CD8-positive, alpha-beta memory T cell (primary cell): ENCODE data around the gene GMFB. TPM values are rescaled to one million over a fixed set of nuclear protein-coding genes. Genes with fewer than 3 reads are reported as not detected.
"Not testable (repeated sequence)": the region's sequence is repeated elsewhere in the genome, so short reads cannot be mapped to it uniquely, and the experiment has no call there.

Experiments used
- CTCF ChIA-PET: fragments of 350-600 bp; sonication (Branson Sonifier 250); formaldehyde crosslinking; loops from one replicate; lab custom pipeline; 2021; ENCODE audit warnings: antibody characterized with exemption; lab: Charles Lee
- POLR2A ChIA-PET: fragments of 350-600 bp; sonication (Branson Sonifier 250); formaldehyde crosslinking; loops from one replicate; lab custom pipeline; 2021; ENCODE audit warnings: antibody characterized with exemption; lab: Charles Lee
- DNase-seq, 5 donors: peaks; one replicate each; pipeline versions ENCODE4 v3.0.0 to v3.0.0-alpha.2; 2020 to 2022; ENCODE audit warnings: mixed read lengths in 1 of 5
- H3K27ac ChIP-seq: one replicate; pipeline ENCODE4 v1.7.0; 2013; ENCODE audit warnings: low read depth, mild to moderate bottlenecking, low read length, moderate library complexity
- H3K27me3 ChIP-seq: 2 replicates; pipeline ENCODE4 v1.7.0; 2013; ENCODE audit warnings: low read length, mild to moderate bottlenecking; ENCODE audit not compliant: insufficient read depth, poor library complexity, severe bottlenecking
- H3K36me3 ChIP-seq: 2 replicates; pipeline ENCODE4 v1.7.0; 2013; ENCODE audit warnings: mild to moderate bottlenecking, low read length, moderate library complexity; ENCODE audit not compliant: insufficient read depth
- H3K4me1 ChIP-seq: 2 replicates; pipeline ENCODE4 v1.7.0; 2013; ENCODE audit warnings: mild to moderate bottlenecking, low read length, moderate library complexity; ENCODE audit not compliant: insufficient read depth
- H3K4me3 ChIP-seq: 2 replicates; pipeline ENCODE4 v1.7.0; 2013; ENCODE audit warnings: mild to moderate bottlenecking, low read length
- H3K9me3 ChIP-seq: 2 replicates; pipeline ENCODE4 v1.7.0; 2013; ENCODE audit warnings: mild to moderate bottlenecking, low read length
- H3K27ac Mint-ChIP-seq, 8 donors: one replicate each; pipeline ENCODE4 v1.8.0; 2020 to 2021; ENCODE audit warnings: mixed read lengths in 8 of 8, mild to moderate bottlenecking in 6 of 8, inconsistent platforms in 3 of 8, moderate library complexity in 3 of 8
- H3K27me3 Mint-ChIP-seq, 2 donors: one replicate each; pipeline ENCODE4 v1.8.0; 2020 to 2021; ENCODE audit warnings: mixed read lengths in 2 of 2, mild to moderate bottlenecking in 1 of 2, moderate library complexity in 1 of 2
- H3K36me3 Mint-ChIP-seq, 3 donors: one replicate each; pipeline ENCODE4 v1.8.0; 2020 to 2021; ENCODE audit warnings: mixed read lengths in 3 of 3, inconsistent platforms in 1 of 3, mild to moderate bottlenecking in 1 of 3
- H3K4me1 Mint-ChIP-seq, 3 donors: one replicate each; pipeline ENCODE4 v1.8.0; 2020 to 2021; ENCODE audit warnings: mixed read lengths in 3 of 3, inconsistent platforms in 1 of 3, mild to moderate bottlenecking in 1 of 3
- H3K4me3 Mint-ChIP-seq, 7 donors: one replicate each; pipeline ENCODE4 v1.8.0; 2020 to 2021; ENCODE audit warnings: mixed read lengths in 7 of 7, mild to moderate bottlenecking in 6 of 7, moderate library complexity in 4 of 7, inconsistent platforms in 2 of 7
- H3K9me3 Mint-ChIP-seq, 5 donors: one replicate each; pipeline ENCODE4 v1.8.0; 2020 to 2022; ENCODE audit warnings: mixed read lengths in 5 of 5, mild to moderate bottlenecking in 3 of 5, moderate library complexity in 2 of 5, inconsistent platforms in 1 of 5
- polyA plus RNA-seq: library from polyadenylated mRNA; unstranded; fragments of 300-500 nt; fragmentation: Illumina TruSeq; gene quantifications from one replicate; pipeline ENCODE4 v1.2.3, GENCODE V29; 2021
- total RNA-seq, 2 experiments: library from RNA; stranded (reverse); gene quantifications; one replicate each; pipeline ENCODE4 v1.2.3, GENCODE V29; 2021

The GMFB gene
- total and polyA plus RNA-seq, 3 experiments from 2014 or later, result 18.2 to 61.3 (median 56.4) TPM

- peaks cover 0 to 10% (median 4%) of the 10 kb centered on the region in 5 donors for H3K9me3 Mint-ChIP-seq
- H3K4me3 Mint-ChIP-seq, H3K36me3 ChIP-seq, DNase-seq, H3K4me1 ChIP-seq, H3K27me3 Mint-ChIP-seq, CTCF ChIA-PET, H3K27ac Mint-ChIP-seq, H3K9me3 ChIP-seq, H3K4me1 Mint-ChIP-seq, H3K27me3 ChIP-seq, H3K27ac ChIP-seq, H3K4me3 ChIP-seq, POLR2A ChIA-PET, H3K36me3 Mint-ChIP-seq: not testable (repeated sequence)
Observed at GRCh38 chr14:54456820-54457608, 31.8 kb downstream of the GMFB start.

- Histone ChIP-seq H3K27me3 (no peaks in the 10 kb centered on the region), H3K36me3 (no peaks in the 10 kb centered on the region), H3K9me3 (no peaks in the 10 kb centered on the region), H3K4me3 (no peak overlapping the region), H3K4me1 (no peaks in the 10 kb centered on the region), H3K27ac (no peak overlapping the region)
- H3K27ac Mint-ChIP-seq, result no peak overlapping the region
- H3K36me3 Mint-ChIP-seq, result peaks cover 0 to 6% (median 0%) of the 10 kb centered on the region in 3 donors
- H3K4me3 Mint-ChIP-seq, result no peak overlapping the region
- H3K4me1 Mint-ChIP-seq, result no peaks in the 10 kb centered on the region
- ChIA-PET CTCF (no interaction called here), POLR2A (no interaction called here)
- no peak for DNase-seq
- H3K9me3 Mint-ChIP-seq, result peaks cover 0 to 10% (median 4%) of the 10 kb centered on the region in 5 donors
- peaks cover 2 to 6% of the 10 kb centered on the region in 2 donors for H3K27me3 Mint-ChIP-seq
Observed at GRCh38 chr14:54455363-54455762, 33.4 kb downstream of the GMFB start.

- H3K27me3 Mint-ChIP-seq, H3K36me3 ChIP-seq, H3K27ac ChIP-seq, H3K4me3 Mint-ChIP-seq, H3K27ac Mint-ChIP-seq, DNase-seq, CTCF ChIA-PET, H3K9me3 Mint-ChIP-seq, H3K4me3 ChIP-seq, H3K4me1 ChIP-seq, POLR2A ChIA-PET, H3K9me3 ChIP-seq, H3K36me3 Mint-ChIP-seq, H3K27me3 ChIP-seq, H3K4me1 Mint-ChIP-seq: not testable (repeated sequence)
Observed at GRCh38 chr14:54453990-54454389, 34.8 kb downstream of the GMFB start.

GRCh38 chr14:54453252-54453651, 35.5 kb downstream of the GMFB start:
- H3K36me3 Mint-ChIP-seq, result no peaks in the 10 kb centered on the region
- no peak overlapping the region for H3K4me3 Mint-ChIP-seq
- Histone ChIP-seq H3K36me3 (no peaks in the 10 kb centered on the region), H3K4me3 (no peak overlapping the region), H3K9me3 (no peaks in the 10 kb centered on the region), H3K27me3 (no peaks in the 10 kb centered on the region), H3K27ac (no peak overlapping the region), H3K4me1 (no peaks in the 10 kb centered on the region)
- peaks cover 2 to 15% of the 10 kb centered on the region in 2 donors for H3K27me3 Mint-ChIP-seq
- no peak overlapping the region for H3K27ac Mint-ChIP-seq
- ChIA-PET POLR2A (no interaction called here), CTCF (no interaction called here)
- DNase-seq, result no peak
- H3K9me3 Mint-ChIP-seq, result peaks cover 0 to under 1% (median 0%) of the 10 kb centered on the region in 5 donors
- no peaks in the 10 kb centered on the region for H3K4me1 Mint-ChIP-seq

- ChIA-PET POLR2A (no interaction called here), CTCF (interaction anchor here (1.2 kb wide), 1 partner anchor 57 kb away, joined by 3 read pairs; no protein-coding TSS in a partner anchor)
- H3K4me3 Mint-ChIP-seq, result no peak overlapping the region
- Histone ChIP-seq H3K4me1 (no peaks in the 10 kb centered on the region), H3K9me3 (no peaks in the 10 kb centered on the region), H3K27me3 (no peaks in the 10 kb centered on the region), H3K4me3 (no peak overlapping the region), H3K27ac (no peak overlapping the region), H3K36me3 (no peaks in the 10 kb centered on the region)
- peaks cover 2 to 18% of the 10 kb centered on the region in 2 donors for H3K27me3 Mint-ChIP-seq
- H3K9me3 Mint-ChIP-seq, result no peaks in the 10 kb centered on the region
- H3K27ac Mint-ChIP-seq, result no peak overlapping the region
- no peaks in the 10 kb centered on the region for H3K36me3 Mint-ChIP-seq
- no peaks in the 10 kb centered on the region for H3K4me1 Mint-ChIP-seq
- no peak for DNase-seq
Observed at GRCh38 chr14:54451961-54452360, 36.8 kb downstream of the GMFB start.

- no peak overlapping the region for H3K4me3 ChIP-seq
- Mint-ChIP-seq H3K27me3 (peaks cover 7 to 26% of the 10 kb centered on the region in 2 donors), H3K4me1 (no peaks in the 10 kb centered on the region), H3K4me3 (no peak overlapping the region), H3K27ac (no peak overlapping the region), H3K36me3 (no peaks in the 10 kb centered on the region), H3K9me3 (no peaks in the 10 kb centered on the region)
- ChIA-PET CTCF (interaction anchor here (1.2 kb wide), 1 partner anchor 58 kb away, joined by 3 read pairs; no protein-coding TSS in a partner anchor), POLR2A (no interaction called here)
- no peaks in the 10 kb centered on the region for H3K4me1 ChIP-seq
- H3K36me3 ChIP-seq, result no peaks in the 10 kb centered on the region
- H3K27me3 ChIP-seq, result no peaks in the 10 kb centered on the region
- no peak for DNase-seq
- no peaks in the 10 kb centered on the region for H3K9me3 ChIP-seq
- H3K27ac ChIP-seq, result no peak overlapping the region
Observed at GRCh38 chr14:54451121-54451601, 37.6 kb downstream of the GMFB start.

- Mint-ChIP-seq H3K4me1 (no peaks in the 10 kb centered on the region), H3K4me3 (no peak overlapping the region), H3K36me3 (no peaks in the 10 kb centered on the region), H3K27me3 (peaks cover 7 to 31% of the 10 kb centered on the region in 2 donors), H3K9me3 (no peaks in the 10 kb centered on the region), H3K27ac (no peak overlapping the region)
- ChIA-PET CTCF (interaction anchor here (1.0 kb wide), 1 partner anchor 38 kb away, joined by 3 read pairs; the partner anchor contains the start of gene GMFB), POLR2A (no interaction called here)
- no peak overlapping the region for H3K27ac ChIP-seq
- no peaks in the 10 kb centered on the region for H3K27me3 ChIP-seq
- H3K36me3 ChIP-seq, result no peaks in the 10 kb centered on the region
- H3K9me3 ChIP-seq, result no peaks in the 10 kb centered on the region
- no peaks in the 10 kb centered on the region for H3K4me1 ChIP-seq
- no peak overlapping the region for H3K4me3 ChIP-seq
- DNase-seq, result no peak
Observed at GRCh38 chr14:54450535-54450934, 38.2 kb downstream of the GMFB start.

- H3K4me1 Mint-ChIP-seq, result peaks cover 0 to under 1% (median under 1%) of the 10 kb centered on the region in 3 donors
- Histone ChIP-seq H3K27ac (no peak overlapping the region), H3K4me3 (no peak overlapping the region), H3K9me3 (no peaks in the 10 kb centered on the region), H3K4me1 (no peaks in the 10 kb centered on the region), H3K36me3 (no peaks in the 10 kb centered on the region), H3K27me3 (no peaks in the 10 kb centered on the region)
- DNase-seq, result no peak
- H3K36me3 Mint-ChIP-seq, result no peaks in the 10 kb centered on the region
- H3K27ac Mint-ChIP-seq, result no peak overlapping the region
- ChIA-PET CTCF (no interaction called here), POLR2A (no interaction called here)
- H3K9me3 Mint-ChIP-seq, result no peaks in the 10 kb centered on the region
- H3K27me3 Mint-ChIP-seq, result peaks cover 7 to 34% of the 10 kb centered on the region in 2 donors
- no peak overlapping the region for H3K4me3 Mint-ChIP-seq
Observed at GRCh38 chr14:54447231-54447692, 41.5 kb downstream of the GMFB start.
